HCT116 (cell line): Measurements from ENCODE around the gene ABCC8.

Experiments
- POLR2A ChIP-seq: IDR thresholded peaks from 2 replicates; pipeline ENCODE4 v1.7.0; 2011; ENCODE audit warnings: borderline replicate concordance; ENCODE audit not compliant: insufficient read depth, insufficient read length; ENCODE audit errors: extremely low read depth
- POLR2AphosphoS5 ChIP-seq: IDR thresholded peaks from 2 replicates; pipeline ENCODE4 v1.6.1; 2011; ENCODE audit warnings: mild to moderate bottlenecking, low read depth, low read length, moderate library complexity
- ZBTB33 ChIP-seq: IDR thresholded peaks from 2 replicates; pipeline ENCODE4 v1.6.1; 2011; ENCODE audit warnings: mild to moderate bottlenecking, low read length, moderate library complexity; ENCODE audit not compliant: insufficient replicate concordance; ENCODE audit errors: extremely low read depth
- TF ChIP-seq, protein P1 (sequence below), 3 experiments: fragments of 200-600 bp in 1 of 3; sonication (generic) in 1 of 3; IDR thresholded peaks in 2 of 3; conservative IDR thresholded peaks in 1 of 3; 2 replicates each; pipeline ENCODE4 v1.5.1; 2012 to 2017; ENCODE audit warnings: low read depth in 2 of 3, low read length in 2 of 3, antibody characterized with exemption in 1 of 3, borderline replicate concordance in 1 of 3, control low read depth in 1 of 3, mild to moderate bottlenecking in 1 of 3, mixed read lengths in 1 of 3, mixed run types in 1 of 3, moderate library complexity in 1 of 3; ENCODE audit not compliant: insufficient read depth in 1 of 3
- TF ChIP-seq, protein P2 (sequence below): IDR thresholded peaks from 2 replicates; pipeline ENCODE4 v1.6.1; 2012

DNA sequence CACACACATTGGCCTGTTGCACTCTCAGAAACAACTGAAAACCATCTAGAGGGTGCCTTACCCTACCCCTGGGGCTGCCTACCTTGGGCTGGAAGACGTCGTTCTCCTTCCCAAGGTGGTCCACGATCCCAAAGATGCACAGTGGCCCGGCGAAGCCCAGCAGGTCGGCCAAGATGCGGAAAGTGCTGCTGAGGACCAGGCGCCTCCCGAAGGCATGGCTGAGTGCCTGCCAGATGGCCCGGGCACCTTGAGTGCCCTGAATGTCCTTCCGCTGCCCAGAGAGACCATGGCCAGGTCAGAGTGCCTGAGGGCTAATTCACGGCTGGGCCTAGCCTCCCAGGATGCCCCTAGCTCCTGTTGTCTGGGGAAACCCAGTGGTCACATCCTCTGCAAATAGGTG lies 16.2 kb downstream of the ABCC8 start:
- TF ChIP-seq ZBTB33 (no peak), POLR2A (no peak), POLR2AphosphoS5 (no peak)
- TF ChIP-seq, protein P1, sequence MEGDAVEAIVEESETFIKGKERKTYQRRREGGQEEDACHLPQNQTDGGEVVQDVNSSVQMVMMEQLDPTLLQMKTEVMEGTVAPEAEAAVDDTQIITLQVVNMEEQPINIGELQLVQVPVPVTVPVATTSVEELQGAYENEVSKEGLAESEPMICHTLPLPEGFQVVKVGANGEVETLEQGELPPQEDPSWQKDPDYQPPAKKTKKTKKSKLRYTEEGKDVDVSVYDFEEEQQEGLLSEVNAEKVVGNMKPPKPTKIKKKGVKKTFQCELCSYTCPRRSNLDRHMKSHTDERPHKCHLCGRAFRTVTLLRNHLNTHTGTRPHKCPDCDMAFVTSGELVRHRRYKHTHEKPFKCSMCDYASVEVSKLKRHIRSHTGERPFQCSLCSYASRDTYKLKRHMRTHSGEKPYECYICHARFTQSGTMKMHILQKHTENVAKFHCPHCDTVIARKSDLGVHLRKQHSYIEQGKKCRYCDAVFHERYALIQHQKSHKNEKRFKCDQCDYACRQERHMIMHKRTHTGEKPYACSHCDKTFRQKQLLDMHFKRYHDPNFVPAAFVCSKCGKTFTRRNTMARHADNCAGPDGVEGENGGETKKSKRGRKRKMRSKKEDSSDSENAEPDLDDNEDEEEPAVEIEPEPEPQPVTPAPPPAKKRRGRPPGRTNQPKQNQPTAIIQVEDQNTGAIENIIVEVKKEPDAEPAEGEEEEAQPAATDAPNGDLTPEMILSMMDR (IDR thresholded peaks at IDR 0.05 in 2 of 3, conservative IDR thresholded peaks at IDR 0.05 in 1 of 3; ENCODE audit: borderline replicate concordance in 1 of 3, insufficient read depth in 1 of 3, low read depth in 2 of 3, low read length in 2 of 3): no peak
- TF ChIP-seq, protein P2, sequence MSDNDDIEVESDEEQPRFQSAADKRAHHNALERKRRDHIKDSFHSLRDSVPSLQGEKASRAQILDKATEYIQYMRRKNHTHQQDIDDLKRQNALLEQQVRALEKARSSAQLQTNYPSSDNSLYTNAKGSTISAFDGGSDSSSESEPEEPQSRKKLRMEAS: no peak
